Psoas muscle (tissue), 8 donors: Measurements from ENCODE around the gene PCDHGA11. TPM values are rescaled to one million over a fixed set of nuclear protein-coding genes. Genes with fewer than 3 reads are reported as not detected.
"Not testable (repeated sequence)": the region's sequence is repeated elsewhere in the genome, so short reads cannot be mapped to it uniquely, and the experiment has no call there.

ENCODE experiments used
- ATAC-seq, 4 donors: fragments of 200-7000 bp; cut with Tn5 transposase; one replicate each; pipeline ENCODE4 v1.9.1; 2020; ENCODE audit warnings: moderate library complexity in 3 of 4, mild to moderate bottlenecking in 2 of 4
- DNase-seq, 2 donors: peaks; one replicate each; pipeline ENCODE4 v3.0.0-alpha.2; 2020
- H3K27ac ChIP-seq: fragments of 200-600 bp; one replicate; pipeline ENCODE4 v1.8.0; 2022
- H3K27me3 ChIP-seq, 3 donors: fragments of 200-600 bp in 1 of 3; one replicate each; pipeline versions ENCODE4 v1.6.1 to v1.8.0; 2013 to 2022; ENCODE audit warnings: low read length in 2 of 3, mild to moderate bottlenecking in 2 of 3, moderate library complexity in 1 of 3; ENCODE audit not compliant: insufficient read depth in 3 of 3
- H3K36me3 ChIP-seq, 2 donors: fragments of 200-600 bp in 1 of 2; one replicate each; pipeline versions ENCODE4 v1.6.1 to v1.8.0; 2013 to 2022; ENCODE audit warnings: low read depth in 1 of 2, mild to moderate bottlenecking in 1 of 2, moderate library complexity in 1 of 2; ENCODE audit not compliant: insufficient read depth in 1 of 2
- H3K4me1 ChIP-seq: fragments of 200-600 bp; one replicate; pipeline ENCODE4 v1.8.0; 2022
- H3K4me3 ChIP-seq: fragments of 200-600 bp; one replicate; pipeline ENCODE4 v1.8.0; 2022; ENCODE audit warnings: mild to moderate bottlenecking
- H3K9me3 ChIP-seq: fragments of 200-600 bp; one replicate; pipeline ENCODE4 v1.8.0; 2022
- WGBS, 3 donors: extraction: QIAGEN DNeasy Blood & Tissue Kit; methylation state at CpG; one replicate each; pipeline versions ENCODE4 v1.1.6 to v1.1.7; 2013; 5-methylcytosine and 5-hydroxymethylcytosine counted together
- intact Hi-C, 2 donors: fragments of 100-400 bp; cut with DNase I; formaldehyde crosslinking; loops; one replicate each; pipeline versions ENCODE4 v1.11.0 to v1.14.2; 2022
- long read RNA-seq, 2 donors: library from polyadenylated mRNA; unstranded; transcript quantifications; one replicate each; pipeline ENCODE4 v2.0.0, GENCODE V29; 2021
- polyA plus RNA-seq, 3 donors: library from polyadenylated mRNA; stranded (reverse); fragments of 200-250 nt; gene quantifications; one replicate each; pipeline ENCODE4 v1.2.3, GENCODE V29; 2013
- total RNA-seq, 4 donors: library from RNA; stranded (reverse); fragmentation: NEBNext Ultra II Directional in 2 of 4; extraction: Animal tissue kit (Norgen Biotek cat#: 25700) in 2 of 4; gene quantifications; one replicate each; pipeline versions ENCODE4 v1.2.1 to v1.2.4, GENCODE V29; 2021 to 2023
- TF ChIP-seq, protein P1 (sequence below): fragments of 200-600 bp; IDR thresholded peaks from one replicate; pipeline ENCODE4 v1.8.0; 2022; ENCODE audit warnings: antibody characterized with exemption
- donor health status: healthy with polysubstance abuse.
- donor health status: DM: no; HTN: no; CAD: no; lungs with moderate emphysema.
- donor health status: Bipolar disorder and iron deficiency.
- donor health status: healthy.
- donor health status: DM: yes; HTN: yes; CAD: no.
- donor health status: DM: no; HTN: no; CAD: no.
- donor health status: DM: no; HTN: no; CAD: no.
- donor health status: DM: yes; HTN: yes; CAD: no.

PCDHGA11 gene
- 1 to 10 TPM in 3 of 4 donors, under 1 TPM in 1; 0.94 to 4.4 (median 2.9) TPM for total RNA-seq
- polyA plus RNA-seq: under 1 TPM; 0.21 to 0.72 (median 0.45) TPM
- long read RNA-seq, donor 1: 0 reads
- long read RNA-seq, donor 2, partial matches to known transcripts: 0 of 1 reads
- long read RNA-seq, donor 2, other reads (novel, unspliced or antisense): 0 of 1 reads

DNA sequence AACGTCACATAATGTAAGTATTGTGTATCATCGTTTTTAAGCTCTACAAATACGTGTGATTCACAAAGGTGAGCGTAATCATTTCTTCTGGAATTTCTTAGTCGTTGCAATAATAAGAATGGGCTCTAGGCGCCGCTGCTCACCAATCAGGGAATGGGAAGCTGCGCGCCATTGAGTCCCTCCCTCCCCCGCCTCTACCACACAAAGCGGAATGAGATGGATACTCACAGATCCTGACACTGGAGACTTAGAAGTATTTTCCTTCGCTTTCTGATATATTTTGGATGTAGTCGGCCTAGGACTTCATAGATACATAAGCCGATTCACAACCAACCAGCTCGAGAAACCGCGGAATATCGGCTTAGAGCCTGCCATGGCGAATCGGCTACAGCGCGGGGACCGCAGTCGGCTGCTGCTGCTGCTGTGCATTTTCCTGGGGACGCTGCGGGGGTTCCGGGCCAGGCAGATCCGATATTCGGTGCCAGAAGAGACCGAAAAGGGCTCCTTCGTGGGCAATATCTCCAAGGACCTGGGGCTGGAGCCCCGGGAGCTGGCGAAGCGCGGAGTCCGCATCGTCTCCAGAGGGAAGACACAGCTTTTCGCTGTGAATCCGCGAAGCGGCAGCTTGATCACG, at the start of gene PCDHGA11:
PCDHGA11 (plus strand) TSS at position 197 of the 634 bp plus-strand sequence; CDS start at position 374, 177 bp downstream.
- H3K4me1 ChIP-seq: no peaks in the 10 kb centered on the region
- H3K4me3 ChIP-seq: peak within 1 kb of the TSS; percentile 66
- TF ChIP-seq, protein P1, sequence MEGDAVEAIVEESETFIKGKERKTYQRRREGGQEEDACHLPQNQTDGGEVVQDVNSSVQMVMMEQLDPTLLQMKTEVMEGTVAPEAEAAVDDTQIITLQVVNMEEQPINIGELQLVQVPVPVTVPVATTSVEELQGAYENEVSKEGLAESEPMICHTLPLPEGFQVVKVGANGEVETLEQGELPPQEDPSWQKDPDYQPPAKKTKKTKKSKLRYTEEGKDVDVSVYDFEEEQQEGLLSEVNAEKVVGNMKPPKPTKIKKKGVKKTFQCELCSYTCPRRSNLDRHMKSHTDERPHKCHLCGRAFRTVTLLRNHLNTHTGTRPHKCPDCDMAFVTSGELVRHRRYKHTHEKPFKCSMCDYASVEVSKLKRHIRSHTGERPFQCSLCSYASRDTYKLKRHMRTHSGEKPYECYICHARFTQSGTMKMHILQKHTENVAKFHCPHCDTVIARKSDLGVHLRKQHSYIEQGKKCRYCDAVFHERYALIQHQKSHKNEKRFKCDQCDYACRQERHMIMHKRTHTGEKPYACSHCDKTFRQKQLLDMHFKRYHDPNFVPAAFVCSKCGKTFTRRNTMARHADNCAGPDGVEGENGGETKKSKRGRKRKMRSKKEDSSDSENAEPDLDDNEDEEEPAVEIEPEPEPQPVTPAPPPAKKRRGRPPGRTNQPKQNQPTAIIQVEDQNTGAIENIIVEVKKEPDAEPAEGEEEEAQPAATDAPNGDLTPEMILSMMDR: peak; percentile 68
- H3K9me3 ChIP-seq: peaks cover 9% of the 10 kb centered on the region
- peaks cover 0 to 29% (median 6%) of the 10 kb centered on the region in 3 donors for H3K27me3 ChIP-seq
- DNase-seq: peak in 1 of 2 donors; percentile 29
- WGBS, 3 donors: 20 to 22% (median 22%) methylated on average over 42 of the region's 42 CpGs
- intact Hi-C loops: loop anchor here in 1 of 2 donors (5.0 kb wide), 1 partner anchor 101 kb away; no protein-coding TSS in a partner anchor
- no peaks in the 10 kb centered on the region for H3K36me3 ChIP-seq
- peak; percentile 49 to 73 (median 66) for ATAC-seq
- H3K27ac ChIP-seq: peak within 1 kb of the TSS; percentile 7

DNA sequence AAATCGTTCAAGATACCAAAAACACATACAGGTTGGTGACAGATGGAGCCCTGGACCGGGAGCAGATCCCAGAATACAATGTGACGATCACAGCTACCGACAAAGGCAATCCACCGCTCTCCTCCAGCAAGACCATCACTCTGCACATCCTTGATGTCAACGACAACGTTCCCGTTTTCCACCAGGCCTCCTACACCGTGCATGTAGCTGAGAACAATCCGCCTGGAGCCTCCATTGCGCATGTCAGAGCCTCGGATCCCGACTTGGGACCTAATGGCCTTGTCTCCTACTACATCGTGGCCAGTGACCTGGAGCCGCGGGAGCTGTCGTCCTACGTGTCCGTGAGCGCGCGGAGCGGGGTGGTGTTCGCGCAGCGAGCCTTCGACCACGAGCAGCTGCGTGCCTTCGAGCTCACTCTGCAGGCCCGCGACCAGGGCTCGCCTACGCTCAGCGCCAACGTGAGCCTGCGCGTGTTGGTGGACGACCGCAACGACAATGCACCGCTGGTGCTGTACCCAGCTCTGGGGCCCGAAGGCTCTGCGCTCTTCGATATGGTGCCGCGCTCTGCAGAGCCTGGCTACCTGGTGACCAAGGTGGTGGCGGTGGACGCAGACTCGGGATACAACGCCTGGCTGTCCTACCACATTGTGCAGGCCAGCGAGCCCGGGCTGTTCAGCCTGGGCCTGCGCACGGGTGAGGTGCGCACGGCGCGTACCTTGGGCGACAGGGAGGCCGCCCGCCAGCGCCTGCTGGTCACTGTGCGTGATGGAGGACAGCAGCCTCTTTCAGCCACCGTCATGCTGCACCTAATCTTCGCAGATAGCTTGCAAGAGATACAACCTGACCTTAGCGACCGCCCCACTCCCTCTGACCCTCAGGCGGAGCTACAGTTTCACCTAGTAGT, 49.0 kb upstream of the PCDHGA11 start:
- Histone ChIP-seq H3K27ac (no peak overlapping the region), H3K4me1 (no peaks in the 10 kb centered on the region), H3K27me3 (peaks cover 0 to 52% (median 17%) of the 10 kb centered on the region in 3 donors), H3K4me3 (no peak overlapping the region), H3K9me3 (peaks cover 11% of the 10 kb centered on the region), H3K36me3 (no peaks in the 10 kb centered on the region)
- DNase-seq (no peak), ATAC-seq (no peak)
- 38 to 42% (median 39%) methylated on average over 69 of the region's 69 CpGs for WGBS, 3 donors
- TF ChIP-seq, protein P1: no peak
- intact Hi-C loops: no loop called here

DNA sequence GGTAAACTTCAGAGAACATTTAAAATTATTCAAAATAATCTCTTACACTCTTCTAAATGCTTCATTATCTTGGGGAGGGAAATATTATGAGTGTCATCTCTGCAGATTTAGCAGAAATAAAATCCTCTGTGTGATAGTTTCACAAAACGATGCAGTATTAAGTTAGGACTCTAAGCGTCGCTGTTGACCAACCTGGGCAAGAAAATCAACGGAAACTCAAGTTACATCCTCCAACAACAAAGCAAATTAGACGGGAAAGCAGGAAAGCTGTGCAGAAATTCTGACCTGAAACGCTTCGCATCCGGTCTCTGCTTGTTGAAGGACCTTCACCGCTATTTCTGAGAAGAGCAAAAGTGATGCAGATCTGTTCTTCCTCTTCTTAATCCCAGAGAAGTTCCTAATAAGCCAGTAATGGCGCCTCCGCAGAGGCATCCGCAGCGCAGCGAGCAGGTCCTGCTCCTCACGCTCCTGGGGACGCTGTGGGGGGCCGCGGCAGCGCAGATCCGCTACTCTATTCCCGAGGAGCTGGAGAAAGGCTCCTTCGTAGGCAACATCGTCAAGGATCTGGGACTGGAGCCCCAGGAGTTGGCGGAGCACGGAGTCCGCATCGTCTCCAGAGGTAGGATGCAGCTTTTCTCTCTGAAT, 47.1 kb upstream of the PCDHGA11 start, which contains the start of gene PCDHGA6:
PCDHGA6 (plus strand) TSS at position 219 of the 645 bp plus-strand sequence; CDS start at position 412, 193 bp downstream.
- Histone ChIP-seq H3K27me3 (peaks cover 0 to 46% (median 17%) of the 10 kb centered on the region in 3 donors), H3K36me3 (no peaks in the 10 kb centered on the region), H3K27ac (no peak within 1 kb of the TSS), H3K9me3 (peaks cover 16% of the 10 kb centered on the region), H3K4me1 (no peaks in the 10 kb centered on the region), H3K4me3 (peak within 1 kb of the TSS; percentile 52)
- 17 to 18% (median 17%) methylated on average over 27 of the region's 27 CpGs for WGBS, 3 donors
- intact Hi-C loops: no loop called here
- TF ChIP-seq, protein P1: peak; percentile 36
- ATAC-seq: peak in 3 of 4 donors; percentile 64 to 72 (median 68)
- no peak for DNase-seq

DNA sequence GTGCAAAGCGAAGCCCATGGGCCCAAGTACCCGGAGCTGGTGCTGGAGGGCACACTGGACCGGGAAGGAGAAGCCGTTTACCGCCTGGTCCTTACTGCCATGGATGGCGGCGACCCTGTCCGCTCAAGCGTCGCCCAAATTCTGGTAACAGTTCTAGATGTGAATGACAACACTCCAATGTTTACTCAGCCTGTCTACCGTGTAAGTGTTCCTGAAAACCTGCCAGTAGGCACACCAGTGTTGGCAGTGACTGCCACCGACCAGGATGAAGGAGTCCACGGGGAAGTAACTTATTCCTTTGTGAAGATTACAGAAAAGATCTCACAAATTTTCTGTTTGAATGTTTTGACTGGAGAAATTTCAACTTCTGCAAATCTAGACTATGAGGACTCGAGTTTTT, 46.2 kb upstream of the PCDHGA11 start:
- Histone ChIP-seq H3K27ac (no peak overlapping the region), H3K36me3 (no peaks in the 10 kb centered on the region), H3K27me3 (peaks cover 0 to 42% (median 17%) of the 10 kb centered on the region in 3 donors), H3K9me3 (peaks cover 16% of the 10 kb centered on the region), H3K4me3 (peak overlapping the region; percentile 52), H3K4me1 (no peaks in the 10 kb centered on the region)
- WGBS, 3 donors: 55 to 68% (median 60%) methylated on average over 14 of the region's 14 CpGs
- ATAC-seq: no peak
- DNase-seq: no peak
- intact Hi-C loops: no loop called here
- TF ChIP-seq, protein P1: no peak

DNA sequence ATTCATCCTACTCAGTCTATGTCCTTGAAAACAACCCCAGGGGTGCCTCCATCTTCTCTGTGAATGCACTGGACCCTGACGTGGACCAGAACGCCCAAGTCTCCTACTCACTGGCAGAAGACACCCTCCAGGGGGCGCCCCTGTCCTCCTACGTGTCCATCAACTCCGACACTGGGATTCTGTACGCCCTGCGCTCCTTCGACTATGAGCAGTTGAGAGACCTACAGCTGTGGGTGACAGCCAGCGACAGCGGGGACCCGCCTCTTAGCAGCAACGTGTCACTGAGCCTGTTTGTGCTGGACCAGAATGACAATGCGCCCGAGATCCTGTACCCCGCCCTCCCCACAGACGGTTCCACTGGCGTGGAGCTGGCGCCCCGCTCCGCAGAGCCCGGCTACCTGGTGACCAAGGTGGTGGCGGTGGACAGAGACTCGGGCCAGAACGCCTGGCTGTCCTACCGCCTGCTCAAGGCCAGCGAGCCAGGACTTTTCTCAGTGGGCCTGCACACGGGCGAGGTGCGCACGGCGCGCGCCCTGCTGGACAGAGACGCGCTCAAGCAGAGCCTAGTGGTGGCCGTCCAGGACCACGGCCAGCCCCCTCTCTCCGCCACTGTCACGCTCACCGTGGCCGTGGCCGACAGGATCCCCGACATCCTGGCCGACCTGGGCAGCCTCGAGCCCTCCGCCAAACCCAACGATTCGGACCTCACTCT, 45.3 kb upstream of the PCDHGA11 start:
- intact Hi-C loops, H3K27ac ChIP-seq, H3K4me1 ChIP-seq, DNase-seq, H3K36me3 ChIP-seq, ATAC-seq, H3K4me3 ChIP-seq: not testable (repeated sequence)
- Histone ChIP-seq H3K27me3 (peaks cover 0 to 36% (median 14%) of the 10 kb centered on the region in 3 donors), H3K9me3 (peaks cover 16% of the 10 kb centered on the region)
- WGBS, 3 donors: 45 to 60% (median 55%) methylated on average over 28 to 42 of the region's 48 CpGs
